H1 (cell line): ENCODE measurements around the gene KLHL9. TPM values are rescaled to one million over a fixed set of nuclear protein-coding genes. Genes with fewer than 3 reads are reported as not detected.

ENCODE experiments used
- CTCF ChIA-PET: fragments of 300-600 bp; sonication (Branson Sonifier 250); formaldehyde crosslinking; loops from one replicate; lab custom pipeline; 2021; ENCODE audit not compliant: partially characterized antibody; lab: Charles Lee
- POLR2A ChIA-PET: fragments of 300-600 bp; sonication (Branson Sonifier 250); formaldehyde crosslinking; loops from one replicate; lab custom pipeline; 2021; ENCODE audit warnings: inconsistent platforms; ENCODE audit not compliant: partially characterized antibody; lab: Charles Lee
- DNase-seq, 2 experiments: peaks; one replicate each; pipeline versions ENCODE4 v3.0.0 to v3.0.0-alpha.2; 2010 to 2022; ENCODE audit warnings: low spot score in 2 of 2, low read depth in 1 of 2, mixed read lengths in 1 of 2
- FAIRE-seq: peaks from 2 replicates; lab custom pipeline; 2011; peaks lifted over from hg19 to GRCh38; lab: Jason Lieb, UNC
- H2AFZ ChIP-seq: 2 replicates; pipeline ENCODE4 v1.8.1; 2012; ENCODE audit warnings: low read length, inconsistent platforms
- H2AK5ac ChIP-seq: 2 replicates; pipeline ENCODE4 v1.6.1; 2013; ENCODE audit warnings: low read depth, low read length
- H2BK120ac ChIP-seq: replicated peaks from 2 replicates; pipeline ENCODE3; 2013; ENCODE audit warnings: low read depth, low read length, inconsistent platforms
- H2BK12ac ChIP-seq: 2 replicates; pipeline ENCODE4 v1.6.1; 2013; ENCODE audit warnings: low read depth, low read length
- H2BK15ac ChIP-seq: 2 replicates; pipeline ENCODE4 v1.6.1; 2013; ENCODE audit warnings: low read length
- H2BK20ac ChIP-seq: 2 replicates; pipeline ENCODE4 v1.6.1; 2013; ENCODE audit warnings: low read length
- H2BK5ac ChIP-seq: 2 replicates; pipeline ENCODE4 v1.6.1; 2013; ENCODE audit warnings: low read depth, low read length
- H3K14ac ChIP-seq: 2 replicates; pipeline ENCODE4 v1.6.1; 2013; ENCODE audit warnings: inconsistent platforms; ENCODE audit not compliant: insufficient read length
- H3K18ac ChIP-seq: 2 replicates; pipeline ENCODE4 v1.6.1; 2013; ENCODE audit warnings: low read length; ENCODE audit errors: extremely low read depth
- H3K23ac ChIP-seq: 2 replicates; pipeline ENCODE4 v1.6.1; 2013; ENCODE audit warnings: inconsistent platforms; ENCODE audit not compliant: insufficient read length
- H3K23me2 ChIP-seq: 2 replicates; pipeline ENCODE4 v1.6.1; 2013; ENCODE audit warnings: low read depth, low read length
- H3K27ac ChIP-seq: 2 replicates; pipeline ENCODE4 v1.6.1; 2011; ENCODE audit warnings: low read depth, low read length, inconsistent platforms
- H3K27me3 ChIP-seq, 4 experiments: replicated peaks in 1 of 4; 1 replicate in 1 of 4; 2 replicates in 3 of 4; pipeline versions ENCODE4 v1.6.1 to v1.8.1; 2011 to 2013; ENCODE audit warnings: low read length in 3 of 4, mild to moderate bottlenecking in 3 of 4, inconsistent platforms in 2 of 4, mixed read lengths in 2 of 4, moderate library complexity in 1 of 4; ENCODE audit not compliant: control insufficient read depth in 3 of 4, insufficient read depth in 3 of 4; ENCODE audit errors: extremely low read depth in 1 of 4
- H3K36me3 ChIP-seq, 4 experiments: 2 replicates each; pipeline versions ENCODE4 v1.6.1 to v1.8.1; 2011 to 2013; ENCODE audit warnings: mild to moderate bottlenecking in 4 of 4, low read length in 3 of 4, moderate library complexity in 2 of 4, control low read depth in 1 of 4, inconsistent platforms in 1 of 4; ENCODE audit not compliant: insufficient read depth in 4 of 4, control insufficient read depth in 2 of 4
- H3K4ac ChIP-seq: replicated peaks from 2 replicates; pipeline ENCODE3; 2013; ENCODE audit warnings: low read length, low read depth, mixed read lengths, inconsistent platforms; ENCODE audit not compliant: insufficient read length
- H3K4me1 ChIP-seq, 4 experiments: replicated peaks in 1 of 4; 1 replicate in 1 of 4; 2 replicates in 3 of 4; pipeline versions ENCODE4 v1.6.1 to v1.8.1; 2011 to 2013; ENCODE audit warnings: low read length in 3 of 4, inconsistent platforms in 2 of 4, mixed read lengths in 1 of 4; ENCODE audit not compliant: insufficient read depth in 4 of 4, control insufficient read depth in 3 of 4
- H3K4me2 ChIP-seq, 2 experiments: 2 replicates each; pipeline versions ENCODE4 v1.6.1 to v1.8.1; 2011 to 2013; ENCODE audit warnings: low read depth in 2 of 2, low read length in 2 of 2, control low read depth in 1 of 2, inconsistent platforms in 1 of 2, mild to moderate bottlenecking in 1 of 2; ENCODE audit not compliant: insufficient read depth in 1 of 2
- H3K4me3 ChIP-seq, 4 experiments: fragments of 200-600, 300-600 bp in 1 of 4; sonication (generic), shearing (Covaris generic), sonication (Bioruptor Twin) in 1 of 4; 2 replicates each; pipeline versions ENCODE4 v1.5.1 to v1.8.1; 2011 to 2016; ENCODE audit warnings: low read length in 4 of 4, low read depth in 3 of 4, control low read depth in 2 of 4, inconsistent platforms in 2 of 4, mild to moderate bottlenecking in 2 of 4, mixed read lengths in 1 of 4, moderate library complexity in 1 of 4; ENCODE audit not compliant: insufficient read depth in 2 of 4; ENCODE audit errors: extremely low read depth in 1 of 4
- H3K56ac ChIP-seq: replicated peaks from 2 replicates; pipeline ENCODE3; 2013; ENCODE audit warnings: low read depth, mild to moderate bottlenecking, mixed read lengths, low read length, inconsistent platforms; ENCODE audit not compliant: insufficient read length
- H3K79me1 ChIP-seq: 2 replicates; pipeline ENCODE4 v1.6.1; 2013; ENCODE audit warnings: low read depth, low read length, control low read depth
- H3K79me2 ChIP-seq, 2 experiments: 2 replicates each; pipeline versions ENCODE4 v1.6.1 to v1.8.1; 2012 to 2013; ENCODE audit warnings: low read length in 2 of 2, mild to moderate bottlenecking in 2 of 2, inconsistent platforms in 1 of 2; ENCODE audit not compliant: insufficient read depth in 2 of 2, control insufficient read depth in 1 of 2
- H3K9ac ChIP-seq, 4 experiments: replicated peaks in 1 of 4; 1 replicate in 1 of 4; 2 replicates in 3 of 4; pipeline versions ENCODE4 v1.6.1 to v1.8.1; 2011 to 2013; ENCODE audit warnings: low read depth in 3 of 4, low read length in 3 of 4, control low read depth in 2 of 4, mild to moderate bottlenecking in 2 of 4, moderate library complexity in 2 of 4, inconsistent platforms in 1 of 4; ENCODE audit errors: extremely low read depth in 1 of 4
- H3K9me3 ChIP-seq, 2 experiments: 2 replicates each; pipeline versions ENCODE4 v1.6.1 to v1.8.1; 2012 to 2013; ENCODE audit warnings: mild to moderate bottlenecking in 2 of 2, moderate library complexity in 2 of 2, control low read depth in 1 of 2, inconsistent platforms in 1 of 2, low read depth in 1 of 2, low read length in 1 of 2, mixed read lengths in 1 of 2; ENCODE audit not compliant: insufficient read depth in 2 of 2
- H4K20me1 ChIP-seq, 2 experiments: replicated peaks in 1 of 2; 2 replicates each; pipeline versions ENCODE3 to v1.8.1; 2011 to 2013; ENCODE audit warnings: inconsistent platforms in 2 of 2, low read length in 2 of 2, mild to moderate bottlenecking in 1 of 2; ENCODE audit not compliant: insufficient read depth in 2 of 2, control insufficient read depth in 1 of 2
- H4K5ac ChIP-seq: 2 replicates; pipeline ENCODE4 v1.6.1; 2013; ENCODE audit warnings: low read length, low read depth, mixed read lengths, inconsistent platforms; ENCODE audit not compliant: insufficient read length
- H4K8ac ChIP-seq: 2 replicates; pipeline ENCODE4 v1.8.0; 2013; ENCODE audit warnings: mild to moderate bottlenecking, moderate library complexity, low read length, inconsistent platforms; ENCODE audit not compliant: insufficient read depth; ENCODE audit errors: extremely low read depth
- H4K91ac ChIP-seq: replicated peaks from 2 replicates; pipeline ENCODE3; 2013; ENCODE audit warnings: low read length, mixed read lengths, inconsistent platforms; ENCODE audit not compliant: insufficient read length
- ATF2 ChIP-seq: IDR thresholded peaks from 2 replicates; pipeline ENCODE4 v1.6.1; 2012; ENCODE audit warnings: low read length, inconsistent platforms
- E2F6 ChIP-seq: IDR thresholded peaks from 2 replicates; pipeline ENCODE4 v1.6.1; 2012; ENCODE audit warnings: inconsistent platforms
- EP300 ChIP-seq, 2 experiments: IDR thresholded peaks; 1 replicate in 1 of 2; 2 replicates in 1 of 2; pipeline ENCODE4 v1.6.1; 2011 to 2012; ENCODE audit warnings: low read depth in 2 of 2, low read length in 2 of 2, mild to moderate bottlenecking in 2 of 2, borderline replicate concordance in 1 of 2, inconsistent platforms in 1 of 2, moderate library complexity in 1 of 2
- GABPA ChIP-seq: IDR thresholded peaks from 2 replicates; pipeline ENCODE4 v1.6.1; 2011; ENCODE audit warnings: mild to moderate bottlenecking, low read length, moderate library complexity, borderline replicate concordance; ENCODE audit not compliant: insufficient read depth
- POU5F1 ChIP-seq: IDR thresholded peaks from 2 replicates; pipeline ENCODE4 v1.6.1; 2011; ENCODE audit warnings: low read depth, mild to moderate bottlenecking, low read length, moderate library complexity
- WGBS, 2 experiments: shearing (Covaris generic) in 1 of 2; methylation state at CpG; one replicate each; pipeline versions ENCODE4 v1.1.6 to v1.1.7; 2013 to 2015; ENCODE audit warnings: low lambda C conversion rate in 2 of 2, mixed read lengths in 2 of 2, inconsistent platforms in 1 of 2, low coverage in 1 of 2, missing lambda C conversion rate in 1 of 2; ENCODE audit not compliant: insufficient replicate concordance in 2 of 2, insufficient coverage in 1 of 2, insufficient read length in 1 of 2; ENCODE audit errors: extremely low coverage in 1 of 2, missing lambda C conversion rate in 1 of 2; 5-methylcytosine and 5-hydroxymethylcytosine counted together
- polyA plus RNA-seq, 7 experiments: library from polyadenylated mRNA; depleted of rRNA in 3 of 7; stranded (reverse) in 5 of 7; unstranded in 2 of 7; fragments of >200 nt in 5 of 7; fragments of 200-250 nt in 2 of 7; gene quantifications; 1 replicate in 5 of 7; 2 replicates in 1 of 7; 4 replicates in 1 of 7; pipeline versions ENCODE4 v1.2.1 to v1.2.3, GENCODE V29; 2011 to 2013; ENCODE audit warnings: missing spikeins in 2 of 7, mixed read lengths in 2 of 7
- total RNA-seq: library from RNA; stranded (reverse); fragmentation: NEBNext Ultra II Directional; extraction: Animal tissue kit (Norgen Biotek cat#: 25700); gene quantifications from 2 replicates; pipeline ENCODE4 v1.2.1, GENCODE V29; 2021

The KLHL9 gene
- total and polyA plus RNA-seq, 2 of the 8 experiments (the other 6 are each of a cell fraction or from before 2014, with no cell fraction given), result 4.9 to 15.7 TPM

DNA sequence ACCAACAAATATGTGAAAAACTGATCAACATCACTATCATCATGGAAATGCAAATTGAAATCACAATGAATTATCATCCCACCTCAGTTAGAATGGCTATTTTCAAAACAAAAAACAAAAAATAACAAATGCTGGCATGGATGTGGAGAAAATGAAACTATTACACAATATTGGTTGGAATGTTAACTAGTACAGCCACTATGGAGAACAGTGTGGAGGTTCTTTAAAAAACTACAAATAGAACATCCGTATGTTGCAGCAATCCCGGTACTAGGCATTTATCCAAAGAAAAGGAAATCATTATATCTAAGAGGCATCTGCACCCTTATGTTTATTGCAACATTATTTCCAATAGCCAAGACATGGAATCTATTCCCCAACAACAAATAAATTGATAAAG lies 21.1 kb downstream of the KLHL9 start:
- WGBS, 2 experiments, result 91% methylated on average over 2 of the region's 2 CpGs; no CpG with 5 or more reads in 1 of the 2 experiments
- Histone ChIP-seq H3K27me3 (no peaks in the 10 kb centered on the region), H3K27ac (no peak overlapping the region), H3K4ac (no peak overlapping the region), H3K9ac (no peak overlapping the region), H2AFZ (no peak overlapping the region), H2BK20ac (no peak overlapping the region), H3K23me2 (no peaks in the 10 kb centered on the region), H3K56ac (no peak overlapping the region), H3K79me1 (no peaks in the 10 kb centered on the region), H4K20me1 (no peaks in the 10 kb centered on the region), H2BK15ac (no peak overlapping the region), H2BK12ac (no peak overlapping the region), H4K5ac (no peak overlapping the region), H2BK120ac (no peak overlapping the region), H3K36me3 (no peaks in the 10 kb centered on the region), H3K4me3 (no peak overlapping the region), H2AK5ac (no peak overlapping the region), H4K91ac (no peak overlapping the region), H3K79me2 (no peaks in the 10 kb centered on the region), H3K9me3 (no peaks in the 10 kb centered on the region; a peak in 1 of 4 replicates), H3K14ac (no peak overlapping the region), H3K4me2 (no peak overlapping the region), H4K8ac (no peak overlapping the region), H2BK5ac (no peak overlapping the region), H3K23ac (no peak overlapping the region), H3K18ac (no peak overlapping the region), H3K4me1 (no peaks in the 10 kb centered on the region)
- DNase-seq (no peak), FAIRE-seq (no peak)
- no peak for TF ChIP-seq EP300 (IDR thresholded peaks at IDR 0.05; ENCODE audit: borderline replicate concordance in 1 of 2, low read depth in 2 of 2, low read length in 2 of 2)
- TF ChIP-seq ATF2, result no peak
- no peak for TF ChIP-seq POU5F1
- TF ChIP-seq E2F6, result no peak
- TF ChIP-seq GABPA, result no peak
- POLR2A ChIA-PET, result no interaction called here
- CTCF ChIA-PET, result interaction anchor here (1.5 to 1.9 kb wide), 2 partner anchors 9 to 61 kb away, joined by 7 to 10 read pairs; no protein-coding TSS in a partner anchor
